Fibroblast of lung (primary cell): Measurements from ENCODE around the gene SNAI3.

Experiments used
- EZH2 ChIP-seq: IDR thresholded peaks from 2 replicates; pipeline ENCODE4 v1.5.1; 2012; ENCODE audit warnings: low read length, control low read depth, mild to moderate bottlenecking; ENCODE audit errors: missing control alignments
- TF ChIP-seq, protein P1 (sequence below), 2 donors: IDR thresholded peaks in 1 of 2; conservative IDR thresholded peaks in 1 of 2; 1 replicate in 1 of 2; 2 replicates in 1 of 2; pipeline ENCODE4 v1.5.1; 2011 to 2012; ENCODE audit warnings: low read length in 2 of 2, control low read depth in 1 of 2, inconsistent platforms in 1 of 2, low read depth in 1 of 2, mild to moderate bottlenecking in 1 of 2

GRCh38 chr16:88646345-88647034 lies 39.8 kb downstream of the SNAI3 start:
- TF ChIP-seq EZH2: no peak
- TF ChIP-seq, protein P1, sequence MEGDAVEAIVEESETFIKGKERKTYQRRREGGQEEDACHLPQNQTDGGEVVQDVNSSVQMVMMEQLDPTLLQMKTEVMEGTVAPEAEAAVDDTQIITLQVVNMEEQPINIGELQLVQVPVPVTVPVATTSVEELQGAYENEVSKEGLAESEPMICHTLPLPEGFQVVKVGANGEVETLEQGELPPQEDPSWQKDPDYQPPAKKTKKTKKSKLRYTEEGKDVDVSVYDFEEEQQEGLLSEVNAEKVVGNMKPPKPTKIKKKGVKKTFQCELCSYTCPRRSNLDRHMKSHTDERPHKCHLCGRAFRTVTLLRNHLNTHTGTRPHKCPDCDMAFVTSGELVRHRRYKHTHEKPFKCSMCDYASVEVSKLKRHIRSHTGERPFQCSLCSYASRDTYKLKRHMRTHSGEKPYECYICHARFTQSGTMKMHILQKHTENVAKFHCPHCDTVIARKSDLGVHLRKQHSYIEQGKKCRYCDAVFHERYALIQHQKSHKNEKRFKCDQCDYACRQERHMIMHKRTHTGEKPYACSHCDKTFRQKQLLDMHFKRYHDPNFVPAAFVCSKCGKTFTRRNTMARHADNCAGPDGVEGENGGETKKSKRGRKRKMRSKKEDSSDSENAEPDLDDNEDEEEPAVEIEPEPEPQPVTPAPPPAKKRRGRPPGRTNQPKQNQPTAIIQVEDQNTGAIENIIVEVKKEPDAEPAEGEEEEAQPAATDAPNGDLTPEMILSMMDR (conservative IDR thresholded peaks at IDR 0.05 in 1 of 2, IDR thresholded peaks at IDR 0.05 in 1 of 2; ENCODE audit: low read depth in 1 of 2, low read length in 2 of 2): no peak
